Left ventricle myocardium superior (tissue), 1 donor: ENCODE results near the gene LIF. TPM values are rescaled to one million over a fixed set of nuclear protein-coding genes. Genes with fewer than 3 reads are reported as not detected.

Source experiments
- ATAC-seq: fragments of 200-7000 bp; cut with Tn5 transposase; one replicate; pipeline ENCODE4 v1.9.1; 2020; ENCODE audit warnings: mild to moderate bottlenecking, moderate library complexity
- DNase-seq: peaks from one replicate; pipeline ENCODE4 v3.0.0-alpha.2; 2020
- intact Hi-C: fragments of 100-400 bp; cut with micrococcal nuclease; formaldehyde crosslinking; loops from one replicate; pipeline ENCODE4 v1.11.0; 2022
- total RNA-seq: library from RNA; stranded (reverse); fragmentation: NEBNext Ultra II Directional; extraction: Animal tissue kit (Norgen Biotek cat#: 25700); gene quantifications from one replicate; pipeline ENCODE4 v1.2.1, GENCODE V29; 2021
- donor health status: DM: no; HTN: yes; CAD: no; lungs with severe emphysema.

The LIF gene
- total RNA-seq, 1 donor from 2014 or later, result 0.64 TPM

GRCh38 chr22:30267382-30268302 is 21.1 kb upstream of the LIF start:
- DNase-seq (no peak), ATAC-seq (no peak)
- intact Hi-C loops, result no loop called here

- DNase-seq, result peak; percentile 77
- intact Hi-C loops, result no loop called here
- ATAC-seq, result peak; percentile 48
Observed at GRCh38 chr22:30266445-30267381, 20.2 kb upstream of the LIF start, which contains the start of gene OSM. Gene OSM (minus strand): TSS chr22:30266851. CDS start chr22:30266799, 52 bp downstream.

- peak; percentile 58 for ATAC-seq
- intact Hi-C loops, result no loop called here
- peak; percentile 76 for DNase-seq
Observed at GRCh38 chr22:30265823-30266444, 19.4 kb upstream of the LIF start.

GRCh38 chr22:30265131-30265720 is 18.7 kb upstream of the LIF start:
- no peak for ATAC-seq
- intact Hi-C loops, result no loop called here

GRCh38 chr22:30263883-30264282 is 17.3 kb upstream of the LIF start:
- intact Hi-C loops, result no loop called here
- DNase-seq, result no peak
- ATAC-seq, result no peak

More at GRCh38 chr22:30265131-30265720, 18.7 kb upstream of the LIF start:
- DNase-seq, result no peak

GRCh38 chr22:30262917-30263741 is 16.6 kb upstream of the LIF start:
- ATAC-seq, result peak; percentile 60
- DNase-seq, result peak; percentile 82
- intact Hi-C loops, result no loop called here

- ATAC-seq, result no peak
- intact Hi-C loops, result no loop called here
- DNase-seq, result no peak
Observed at GRCh38 chr22:30262112-30262511, 15.6 kb upstream of the LIF start.

- no peak for ATAC-seq
- intact Hi-C loops, result no loop called here
- DNase-seq, result no peak
Observed at GRCh38 chr22:30261134-30261533, 14.6 kb upstream of the LIF start.

- intact Hi-C loops, result no loop called here
- no peak for DNase-seq
- no peak for ATAC-seq
Observed at GRCh38 chr22:30260682-30261081, 14.1 kb upstream of the LIF start.

GRCh38 chr22:30260276-30260675 is 13.7 kb upstream of the LIF start:
- no peak for DNase-seq
- intact Hi-C loops, result no loop called here
- ATAC-seq, result no peak

- DNase-seq (no peak), ATAC-seq (no peak)
- intact Hi-C loops, result no loop called here
Observed at GRCh38 chr22:30254314-30254713, 7.8 kb upstream of the LIF start.

- intact Hi-C loops, result no loop called here
- ATAC-seq, result peak; percentile 51
- peak; percentile 81 for DNase-seq
Observed at GRCh38 chr22:30253205-30253852, 6.8 kb upstream of the LIF start.

- intact Hi-C loops, result no loop called here
- DNase-seq (no peak), ATAC-seq (no peak)
Observed at GRCh38 chr22:30252411-30253204, 6.0 kb upstream of the LIF start.

GRCh38 chr22:30251711-30252110 is 5.2 kb upstream of the LIF start:
- no peak for DNase-seq
- ATAC-seq, result no peak
- intact Hi-C loops, result no loop called here

GRCh38 chr22:30250661-30251267 is 4.2 kb upstream of the LIF start:
- intact Hi-C loops, result no loop called here
- ATAC-seq (no peak), DNase-seq (no peak)

GRCh38 chr22:30250039-30250565 is 3.5 kb upstream of the LIF start:
- no peak for DNase-seq
- ATAC-seq, result no peak
- intact Hi-C loops, result no loop called here
